ENCODE results near the gene ART1.
A peak's percentile ranks its signal among the peaks of the same experiment; 100 is the strongest.
"Not testable (repeated sequence)": the region's sequence is repeated elsewhere in the genome, so short reads cannot be mapped to it uniquely, and the experiment has no call there.

ART1 gene, protein sequence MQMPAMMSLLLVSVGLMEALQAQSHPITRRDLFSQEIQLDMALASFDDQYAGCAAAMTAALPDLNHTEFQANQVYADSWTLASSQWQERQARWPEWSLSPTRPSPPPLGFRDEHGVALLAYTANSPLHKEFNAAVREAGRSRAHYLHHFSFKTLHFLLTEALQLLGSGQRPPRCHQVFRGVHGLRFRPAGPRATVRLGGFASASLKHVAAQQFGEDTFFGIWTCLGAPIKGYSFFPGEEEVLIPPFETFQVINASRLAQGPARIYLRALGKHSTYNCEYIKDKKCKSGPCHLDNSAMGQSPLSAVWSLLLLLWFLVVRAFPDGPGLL

DNA sequence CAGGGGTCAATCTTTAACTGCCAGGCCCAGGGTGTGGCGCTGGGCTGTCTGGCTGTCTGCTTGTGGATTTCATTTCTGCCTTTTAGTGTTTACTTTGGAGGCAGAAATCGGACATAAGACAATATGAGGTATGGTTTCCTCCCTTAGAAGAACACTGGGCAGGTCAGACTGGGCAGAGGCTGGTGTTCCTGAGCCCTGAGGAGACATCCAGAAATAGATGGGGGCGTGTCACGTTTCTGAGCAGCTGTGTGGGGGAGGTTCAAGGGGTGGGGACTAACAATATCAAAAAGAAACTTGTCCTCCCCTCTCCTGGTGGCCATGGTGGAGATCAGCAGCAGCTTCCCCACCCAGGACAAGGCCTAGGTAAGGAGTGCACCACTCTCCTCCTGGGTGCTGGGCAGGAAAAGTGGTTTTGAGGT, at the start of gene ART1:
Gene ART1 (plus strand): TSS at position 312 of the 419 bp plus-strand sequence. CDS start 14,086 bp downstream, outside the sequence.
- no peak for DNase-seq

DNA sequence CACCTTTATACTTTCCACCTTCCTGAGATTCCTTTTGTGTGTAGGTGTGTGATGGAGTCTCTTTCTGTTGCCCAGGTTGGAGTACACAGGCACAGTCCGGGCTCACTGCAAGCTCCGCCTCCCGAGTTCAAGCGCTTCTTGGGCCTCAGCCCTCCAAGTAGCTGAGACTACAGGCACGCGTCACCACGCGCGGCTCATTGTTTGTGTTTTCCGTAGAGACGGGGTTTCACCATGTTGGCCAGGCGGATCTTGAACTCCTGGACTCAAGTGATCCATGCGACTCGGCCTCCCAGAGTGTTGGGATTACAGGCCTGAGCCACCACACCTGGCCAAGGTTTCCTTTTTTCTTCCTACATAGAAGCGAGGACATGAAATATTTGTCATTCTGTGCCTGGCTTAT, 47.2 kb upstream of the ART1 start:
- DNase-seq, result not testable (repeated sequence)

DNA sequence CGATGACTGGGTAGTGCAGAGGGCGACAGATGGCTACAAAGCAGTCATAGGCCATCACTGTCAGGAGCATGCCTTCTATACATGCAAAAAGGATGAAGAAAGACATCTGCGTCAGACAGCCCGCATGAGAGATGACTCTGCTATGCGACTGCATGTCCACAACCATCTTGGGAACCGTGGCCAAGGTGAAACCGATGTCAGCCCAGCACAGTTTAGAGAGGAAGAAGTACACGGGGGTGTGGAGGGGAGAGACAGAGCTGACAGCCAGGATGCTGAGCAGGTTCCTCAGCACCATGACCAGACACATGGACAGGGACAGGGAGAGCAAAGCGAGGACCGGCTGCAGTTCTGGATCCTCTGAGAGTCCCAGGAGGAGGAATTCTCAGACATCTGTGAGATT, 44.7 kb upstream of the ART1 start:
- not testable (repeated sequence) for DNase-seq

DNA sequence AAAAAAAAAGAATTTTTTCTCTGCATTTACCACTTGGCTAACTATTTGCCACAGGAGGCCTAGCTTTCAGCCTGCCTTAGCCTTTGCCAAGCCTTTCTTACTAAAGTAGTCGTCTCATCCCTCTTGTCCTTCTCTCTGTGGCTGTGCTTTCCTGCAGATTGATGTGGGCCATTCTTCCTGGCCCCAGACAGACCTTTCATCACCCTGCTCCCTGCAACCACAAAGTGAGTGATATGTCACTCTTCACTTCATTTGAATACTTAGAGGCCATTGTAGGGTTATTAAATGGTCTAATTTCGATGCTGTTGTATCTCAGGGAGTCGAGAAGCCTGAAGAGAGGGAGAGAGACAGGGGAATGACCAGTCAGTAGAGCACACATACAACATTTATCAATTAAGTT, 40.8 kb upstream of the ART1 start:
- DNase-seq, result no peak

GRCh38 chr11:3605283-3605662, 39.7 kb upstream of the ART1 start:
- no peak for DNase-seq

- DNase-seq, result no peak
Observed at GRCh38 chr11:3605771-3606203, 39.1 kb upstream of the ART1 start.

DNA sequence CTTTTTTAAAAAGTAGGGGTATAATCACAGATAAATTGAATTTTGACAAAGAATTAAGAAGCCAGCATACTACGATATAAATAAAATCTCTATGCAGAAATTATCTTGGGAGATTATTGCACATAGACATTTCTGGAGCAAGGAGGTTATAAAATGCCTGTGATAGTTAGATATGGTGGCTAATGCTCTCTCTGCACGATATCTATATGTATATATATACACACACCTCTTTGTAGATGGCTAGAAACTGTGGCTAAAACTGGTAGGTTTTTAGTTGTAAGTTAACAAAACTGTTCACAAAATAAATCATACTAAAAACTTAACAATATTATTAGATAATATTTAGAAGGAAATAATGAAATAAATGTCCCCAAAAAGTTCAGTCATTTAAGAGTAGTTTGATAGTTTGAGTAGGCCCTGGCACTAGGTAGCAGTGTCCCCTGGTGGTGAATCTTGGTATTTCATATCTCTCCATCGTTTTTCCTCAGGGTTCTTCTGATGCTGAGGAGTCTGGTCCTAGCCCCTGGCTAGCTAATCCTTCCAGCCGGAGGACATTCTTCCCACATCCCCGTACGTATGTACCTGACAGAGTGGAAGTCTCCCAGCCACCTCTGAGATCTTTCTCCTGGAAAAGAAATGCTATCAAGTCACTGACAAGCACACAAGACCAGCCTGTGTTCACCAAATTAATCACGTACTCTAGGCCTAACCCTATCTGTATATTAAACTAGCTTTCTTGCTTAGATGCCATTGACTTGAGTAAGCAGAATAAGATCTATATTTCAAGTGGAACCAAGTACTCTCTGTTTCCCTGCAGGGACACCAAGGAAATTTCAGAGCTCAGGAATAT, 35.3 kb upstream of the ART1 start:
- peak; percentile 23 for DNase-seq

- no peak for DNase-seq
Observed at GRCh38 chr11:3610846-3611245, 34.1 kb upstream of the ART1 start.

GRCh38 chr11:3611976-3612678, 32.8 kb upstream of the ART1 start:
- DNase-seq, result no peak

- DNase-seq, result no peak
Observed at GRCh38 chr11:3613998-3614741, 30.8 kb upstream of the ART1 start.

GRCh38 chr11:3614742-3615171, 30.2 kb upstream of the ART1 start:
- DNase-seq, result no peak

- DNase-seq, result no peak
Observed at GRCh38 chr11:3615998-3616397, 28.9 kb upstream of the ART1 start.

DNA sequence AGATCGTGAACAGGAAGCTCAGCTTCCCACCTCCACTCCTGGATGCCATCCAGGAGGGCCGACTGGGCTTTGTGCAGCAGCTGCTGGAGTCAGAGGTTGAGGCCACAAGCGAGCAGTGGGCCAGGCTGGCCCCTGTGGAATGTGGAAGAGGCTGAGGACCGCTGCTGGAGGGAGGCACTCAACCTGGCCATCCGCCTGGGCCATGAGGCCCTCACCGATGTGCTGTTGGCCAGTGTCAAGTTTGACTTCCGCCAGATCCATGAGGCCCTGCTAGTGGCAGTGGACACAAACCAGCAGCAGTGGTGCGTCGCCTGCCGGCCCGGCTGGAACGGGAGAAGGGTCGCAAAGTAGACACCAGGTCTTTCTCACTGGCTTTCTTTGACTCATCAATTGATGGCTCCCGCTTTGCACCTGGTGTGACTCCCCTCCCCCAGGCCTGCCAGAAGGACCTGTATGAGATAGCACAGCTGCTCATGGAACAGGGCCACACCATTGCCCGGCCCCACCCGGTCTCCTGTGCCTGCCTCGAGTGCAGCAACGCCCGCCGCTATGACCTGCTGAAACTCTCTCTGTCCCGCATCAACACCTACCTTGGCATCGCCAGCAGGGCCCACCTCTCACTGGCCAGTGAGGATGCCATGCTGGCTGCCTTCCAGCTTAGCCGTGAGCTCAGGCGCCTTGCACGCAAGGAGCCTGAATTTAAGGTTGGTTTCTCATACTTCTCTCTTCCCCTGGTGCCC, 28.0 kb upstream of the ART1 start:
- DNase-seq, result no peak

- no peak for DNase-seq
Observed at GRCh38 chr11:3617990-3618389, 26.9 kb upstream of the ART1 start.

GRCh38 chr11:3622521-3622920, 22.4 kb upstream of the ART1 start:
- DNase-seq, result no peak

DNA sequence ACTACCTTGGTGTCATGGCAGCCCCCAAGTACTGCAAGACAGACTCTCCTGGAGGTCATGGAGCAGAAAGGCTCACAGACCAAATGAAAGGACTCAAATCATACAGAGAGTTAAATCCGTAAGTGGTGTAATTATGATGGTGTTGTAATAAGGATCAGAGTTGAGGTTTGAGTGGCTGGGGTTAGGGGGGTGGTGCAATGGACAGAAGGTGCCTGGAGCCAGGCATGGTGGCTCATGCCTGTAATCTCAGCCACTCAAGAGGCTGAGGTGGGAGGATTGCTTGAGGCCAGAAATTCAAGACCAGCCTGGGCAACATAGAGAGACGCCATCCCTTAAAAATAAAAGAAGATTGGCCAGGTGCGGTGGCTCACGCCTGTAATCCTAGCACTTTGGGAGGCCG, 21.8 kb upstream of the ART1 start:
- DNase-seq, result no peak

DNA sequence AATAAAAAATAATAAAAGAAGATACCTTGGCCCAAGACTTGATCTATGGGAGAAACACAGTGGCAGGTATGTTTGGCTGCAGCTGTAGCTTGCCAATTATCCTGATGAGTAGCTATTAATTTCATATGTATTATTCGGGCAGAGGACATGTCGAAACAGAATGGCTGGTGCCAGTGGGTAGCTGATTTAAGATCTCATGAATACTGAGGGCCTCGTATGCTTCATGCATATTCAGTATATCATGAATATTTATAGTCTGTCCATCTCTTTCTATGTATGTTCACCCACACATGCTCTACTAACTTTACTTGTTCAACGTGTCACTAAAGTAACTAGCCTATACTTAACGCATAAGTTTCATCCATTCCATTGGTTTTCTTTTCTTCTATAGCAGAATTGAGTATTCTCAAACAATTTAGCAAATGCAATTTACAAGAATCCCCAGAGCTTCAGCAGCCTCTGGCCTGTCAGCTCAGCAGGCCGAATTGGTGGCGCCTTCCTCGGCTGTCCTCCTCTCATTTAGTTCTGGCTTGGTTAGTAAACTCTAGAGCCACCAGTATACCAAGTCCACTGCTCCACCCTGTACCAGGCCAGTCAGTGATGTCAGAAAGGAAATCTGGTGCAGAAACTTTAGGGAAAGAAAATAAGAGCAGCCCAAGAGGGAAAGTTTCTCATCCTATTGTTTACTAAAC, 21.0 kb upstream of the ART1 start:
- DNase-seq, result no peak

DNA sequence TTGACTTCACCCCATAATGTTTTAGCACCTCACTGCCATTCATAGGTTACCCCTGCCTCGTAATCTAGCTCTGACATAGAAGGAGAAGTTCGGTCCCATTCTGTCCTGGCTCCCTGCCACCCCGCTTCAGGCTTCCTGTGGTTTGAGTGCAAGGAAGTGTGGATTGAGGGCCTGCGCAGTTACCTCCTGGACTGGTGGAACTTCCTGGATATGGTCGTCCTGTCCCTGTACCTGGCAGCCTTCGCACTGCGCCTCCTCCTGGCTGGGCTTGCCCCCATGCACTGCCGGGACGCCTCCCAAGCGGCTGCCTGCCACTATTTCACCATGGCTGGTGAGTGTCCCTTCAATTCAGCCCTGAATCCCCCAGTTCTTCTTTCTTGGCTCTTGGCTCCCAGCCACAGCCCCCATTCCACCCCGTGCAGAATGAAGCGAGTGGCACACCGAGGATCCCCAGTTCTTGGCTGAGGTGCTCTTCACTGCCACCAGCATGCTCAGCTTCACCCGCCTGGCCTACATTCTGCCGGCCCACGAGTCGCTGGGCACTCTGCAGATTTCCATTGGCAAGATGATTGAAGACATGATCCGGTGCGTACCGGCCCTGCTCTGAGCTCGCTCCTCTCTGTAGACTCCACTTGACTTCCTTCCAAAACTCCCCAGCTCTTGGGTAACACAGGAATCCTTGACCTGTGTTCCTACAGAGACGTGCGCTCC, 18.5 kb upstream of the ART1 start:
- no peak for DNase-seq

DNA sequence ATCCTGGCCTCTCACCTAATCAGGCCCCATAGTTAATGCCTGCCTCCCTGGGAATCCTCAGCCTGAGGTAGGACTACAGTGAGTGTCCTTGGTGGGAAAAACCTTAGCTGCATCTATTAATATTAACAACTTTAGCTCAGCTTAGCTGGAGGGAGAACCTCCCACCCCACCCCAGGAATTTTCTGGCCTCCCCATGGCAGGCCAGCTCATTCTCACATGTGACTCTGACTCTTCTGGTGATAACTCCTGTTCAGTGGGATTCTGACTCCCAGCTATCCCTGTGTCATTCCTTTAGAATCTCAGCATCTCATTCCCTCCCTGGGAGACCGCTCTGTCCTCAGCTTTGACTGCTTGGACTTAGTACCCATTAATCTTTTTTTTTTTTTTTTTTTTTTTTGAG, 17.6 kb upstream of the ART1 start:
- peak; percentile 37 for DNase-seq

DNA sequence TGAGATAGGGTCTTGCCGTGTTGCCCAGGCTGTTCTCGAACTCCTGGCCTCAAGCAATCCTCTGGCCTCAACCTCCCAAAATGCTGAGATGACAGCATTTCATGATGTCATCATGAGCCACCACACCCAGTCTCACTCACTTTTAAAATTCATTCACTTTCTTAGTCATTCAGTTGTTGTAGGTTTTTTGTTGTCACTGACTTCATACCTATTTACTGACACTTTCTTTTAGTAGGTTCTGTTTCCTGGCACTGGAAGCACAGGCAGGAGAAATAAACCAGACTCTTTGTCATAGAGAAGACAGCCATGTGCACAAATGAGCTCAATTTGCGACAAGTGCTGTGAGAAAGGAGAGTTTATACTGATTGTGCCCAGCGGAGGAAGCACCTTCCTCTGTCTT, 13.6 kb upstream of the ART1 start:
- DNase-seq, result no peak

Measured in fibroblast of skin of right quadriceps (primary cell).